Measurements from ENCODE around the gene EVC2.

DNA sequence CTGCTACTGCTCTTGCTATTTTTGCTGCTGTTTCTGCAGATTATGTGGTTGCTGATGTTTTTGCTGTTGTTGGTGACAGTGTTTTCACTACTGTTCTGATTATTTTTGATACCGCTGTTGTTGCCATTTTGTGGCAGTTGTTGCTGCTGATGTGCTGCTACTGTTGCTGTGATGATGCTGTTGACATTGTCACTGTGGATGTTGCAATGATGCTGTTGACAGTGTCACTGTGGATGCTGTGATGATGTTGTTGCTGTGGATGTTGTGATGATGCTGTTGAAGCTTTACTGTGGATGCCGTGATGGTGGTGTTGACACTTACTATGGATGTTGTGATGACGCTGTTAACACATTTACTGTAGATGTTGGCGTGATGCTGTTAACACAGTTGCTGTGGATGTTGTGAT, 180.3 kb downstream of the EVC2 start:
- TF ChIP-seq, protein P1, sequence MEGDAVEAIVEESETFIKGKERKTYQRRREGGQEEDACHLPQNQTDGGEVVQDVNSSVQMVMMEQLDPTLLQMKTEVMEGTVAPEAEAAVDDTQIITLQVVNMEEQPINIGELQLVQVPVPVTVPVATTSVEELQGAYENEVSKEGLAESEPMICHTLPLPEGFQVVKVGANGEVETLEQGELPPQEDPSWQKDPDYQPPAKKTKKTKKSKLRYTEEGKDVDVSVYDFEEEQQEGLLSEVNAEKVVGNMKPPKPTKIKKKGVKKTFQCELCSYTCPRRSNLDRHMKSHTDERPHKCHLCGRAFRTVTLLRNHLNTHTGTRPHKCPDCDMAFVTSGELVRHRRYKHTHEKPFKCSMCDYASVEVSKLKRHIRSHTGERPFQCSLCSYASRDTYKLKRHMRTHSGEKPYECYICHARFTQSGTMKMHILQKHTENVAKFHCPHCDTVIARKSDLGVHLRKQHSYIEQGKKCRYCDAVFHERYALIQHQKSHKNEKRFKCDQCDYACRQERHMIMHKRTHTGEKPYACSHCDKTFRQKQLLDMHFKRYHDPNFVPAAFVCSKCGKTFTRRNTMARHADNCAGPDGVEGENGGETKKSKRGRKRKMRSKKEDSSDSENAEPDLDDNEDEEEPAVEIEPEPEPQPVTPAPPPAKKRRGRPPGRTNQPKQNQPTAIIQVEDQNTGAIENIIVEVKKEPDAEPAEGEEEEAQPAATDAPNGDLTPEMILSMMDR (IDR thresholded peaks at IDR 0.05) = no peak
- TF ChIP-seq POLR2A (IDR thresholded peaks at IDR 0.05) (no peak), EP300 (IDR thresholded peaks at IDR 0.05; ENCODE audit: low read depth) (no peak), POLR2AphosphoS5 (IDR thresholded peaks at IDR 0.05) (no peak)
